Thyroid gland (tissue), 4 donors: ENCODE data around the gene CDC27.

Source experiments
- POLR2A ChIP-seq, 2 donors: fragments of 450-650 bp; IDR thresholded peaks; one replicate each; pipeline ENCODE4 v1.6.1; 2017; ENCODE audit warnings: antibody characterized with exemption in 2 of 2, mild to moderate bottlenecking in 2 of 2, moderate library complexity in 1 of 2
- TF ChIP-seq, protein P1 (sequence below), 6 experiments: fragments of 200-600 bp in 3 of 6; fragments of 450-650 bp in 3 of 6; sonication (generic) in 3 of 6; IDR thresholded peaks; one replicate each; pipeline ENCODE4 v1.5.1; 2016 to 2019; ENCODE audit warnings: antibody characterized with exemption in 6 of 6, mild to moderate bottlenecking in 2 of 6, inconsistent platforms in 1 of 6, moderate library complexity in 1 of 6

DNA sequence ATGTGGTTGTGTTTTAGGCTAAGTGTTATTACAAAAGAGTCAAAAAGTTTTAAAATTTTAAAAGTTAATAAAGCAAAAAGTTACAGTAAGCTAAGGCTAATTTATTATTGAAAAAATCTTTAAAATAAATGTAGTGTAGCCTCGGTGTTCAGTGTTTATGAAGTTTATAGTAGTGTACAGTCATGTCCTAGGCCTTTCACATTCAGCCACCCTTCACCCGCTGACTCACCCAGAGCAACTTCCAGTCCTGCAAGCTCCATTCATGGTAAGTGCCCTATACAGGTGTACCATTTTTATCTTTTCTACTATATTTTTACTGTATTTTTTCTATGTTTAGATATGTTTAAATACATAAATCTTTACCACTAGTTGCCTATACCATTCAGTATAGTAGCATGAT is 111.5 kb downstream of the CDC27 start:
- TF ChIP-seq, protein P1, sequence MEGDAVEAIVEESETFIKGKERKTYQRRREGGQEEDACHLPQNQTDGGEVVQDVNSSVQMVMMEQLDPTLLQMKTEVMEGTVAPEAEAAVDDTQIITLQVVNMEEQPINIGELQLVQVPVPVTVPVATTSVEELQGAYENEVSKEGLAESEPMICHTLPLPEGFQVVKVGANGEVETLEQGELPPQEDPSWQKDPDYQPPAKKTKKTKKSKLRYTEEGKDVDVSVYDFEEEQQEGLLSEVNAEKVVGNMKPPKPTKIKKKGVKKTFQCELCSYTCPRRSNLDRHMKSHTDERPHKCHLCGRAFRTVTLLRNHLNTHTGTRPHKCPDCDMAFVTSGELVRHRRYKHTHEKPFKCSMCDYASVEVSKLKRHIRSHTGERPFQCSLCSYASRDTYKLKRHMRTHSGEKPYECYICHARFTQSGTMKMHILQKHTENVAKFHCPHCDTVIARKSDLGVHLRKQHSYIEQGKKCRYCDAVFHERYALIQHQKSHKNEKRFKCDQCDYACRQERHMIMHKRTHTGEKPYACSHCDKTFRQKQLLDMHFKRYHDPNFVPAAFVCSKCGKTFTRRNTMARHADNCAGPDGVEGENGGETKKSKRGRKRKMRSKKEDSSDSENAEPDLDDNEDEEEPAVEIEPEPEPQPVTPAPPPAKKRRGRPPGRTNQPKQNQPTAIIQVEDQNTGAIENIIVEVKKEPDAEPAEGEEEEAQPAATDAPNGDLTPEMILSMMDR (IDR thresholded peaks at IDR 0.05): no peak
- no peak for TF ChIP-seq POLR2A (IDR thresholded peaks at IDR 0.05)
